HUES6 (cell line): ENCODE measurements around the gene PHKB.

Source experiments
- H3K27ac ChIP-seq: 2 replicates; pipeline ENCODE4 v1.7.0; 2013; ENCODE audit warnings: low read depth, mild to moderate bottlenecking, low read length, inconsistent platforms
- H3K27me3 ChIP-seq: 2 replicates; pipeline ENCODE4 v1.6.1; 2013; ENCODE audit warnings: low read length; ENCODE audit not compliant: control insufficient read depth, insufficient read depth
- H3K36me3 ChIP-seq: 2 replicates; pipeline ENCODE4 v1.6.1; 2013; ENCODE audit warnings: low read length; ENCODE audit not compliant: control insufficient read depth, insufficient read depth
- H3K4me1 ChIP-seq: 2 replicates; pipeline ENCODE4 v1.6.1; 2013; ENCODE audit warnings: low read length; ENCODE audit not compliant: control insufficient read depth, insufficient read depth
- H3K4me3 ChIP-seq: 2 replicates; pipeline ENCODE4 v1.5.1; 2013; ENCODE audit warnings: low read depth, low read length
- H3K9ac ChIP-seq: one replicate; pipeline ENCODE4 v1.6.1; 2013; ENCODE audit warnings: mild to moderate bottlenecking, low read length
- H3K9me3 ChIP-seq: 2 replicates; pipeline ENCODE4 v1.6.1; 2013; ENCODE audit warnings: low read depth, low read length; ENCODE audit not compliant: control insufficient read depth, insufficient read depth

PHKB gene

DNA sequence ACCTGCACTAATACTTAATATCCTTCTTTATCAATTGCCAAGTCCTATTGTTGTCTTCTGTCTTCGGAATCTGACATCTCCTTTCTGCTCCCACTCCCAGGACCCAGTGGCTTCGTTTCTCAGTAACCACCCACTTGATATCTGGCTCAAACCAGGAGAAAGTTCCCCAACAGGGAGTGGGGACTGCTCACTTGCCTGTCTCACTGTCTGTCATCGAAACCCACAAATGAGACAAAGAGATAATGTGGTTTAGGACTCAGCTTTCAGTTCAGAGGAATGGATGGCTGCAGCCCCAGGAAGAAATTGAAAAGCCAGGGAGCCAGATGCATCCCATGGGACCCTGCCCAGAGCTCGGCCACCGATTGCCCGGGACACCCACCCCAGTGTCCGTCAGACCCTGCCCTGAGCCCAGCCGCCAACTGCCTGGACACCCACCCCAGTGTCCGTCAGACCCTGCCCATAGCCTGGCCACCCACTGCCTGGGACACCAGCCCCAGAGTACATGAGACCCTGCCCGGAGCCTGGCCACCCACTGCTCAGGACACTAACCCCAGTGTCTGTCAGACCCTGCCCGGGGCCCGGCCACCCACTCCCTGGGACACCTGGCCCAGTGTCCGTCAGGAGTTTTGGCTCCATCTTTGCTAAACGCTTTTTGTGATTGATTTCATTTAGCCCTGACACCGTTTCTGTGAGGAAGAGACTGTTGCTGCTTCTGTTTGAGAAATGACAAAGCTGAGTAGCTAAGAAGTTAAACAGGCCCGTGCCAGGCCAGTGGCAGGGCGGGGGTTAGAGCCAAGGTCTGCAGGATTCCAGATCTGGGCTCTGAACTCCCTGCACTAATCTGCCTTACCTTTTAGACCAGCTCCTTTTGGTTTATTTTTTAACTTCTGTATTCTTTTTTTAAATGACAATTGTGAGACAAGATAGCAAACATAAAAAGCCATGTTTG, 251.4 kb downstream of the PHKB start:
- H3K27ac ChIP-seq, result no peak overlapping the region
- H3K27me3 ChIP-seq, result no peaks in the 10 kb centered on the region
- H3K4me1 ChIP-seq, result no peaks in the 10 kb centered on the region
- no peak overlapping the region for H3K4me3 ChIP-seq
- no peaks in the 10 kb centered on the region for H3K36me3 ChIP-seq
- no peaks in the 10 kb centered on the region for H3K9me3 ChIP-seq
- no peak overlapping the region for H3K9ac ChIP-seq

DNA sequence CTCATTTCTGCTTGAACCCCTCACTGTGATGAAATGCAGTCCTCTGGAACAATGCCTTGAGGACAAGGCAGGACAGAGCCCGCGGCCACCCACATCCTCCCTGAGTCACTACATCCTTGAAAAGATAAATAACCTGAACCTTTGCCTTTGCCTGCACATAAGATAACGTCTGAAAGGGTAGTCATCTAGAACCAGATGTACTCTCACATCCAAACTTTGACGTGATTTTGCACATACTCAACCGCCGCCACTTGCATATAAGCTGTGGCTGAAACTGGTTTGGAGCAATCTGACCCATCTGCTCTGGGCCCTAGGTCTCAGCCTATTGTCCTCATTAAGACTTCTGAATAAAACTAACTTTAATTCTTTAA, 252.1 kb downstream of the PHKB start:
- Histone ChIP-seq H3K9me3 (no peaks in the 10 kb centered on the region), H3K4me1 (no peaks in the 10 kb centered on the region), H3K9ac (no peak overlapping the region), H3K27me3 (no peaks in the 10 kb centered on the region), H3K27ac (no peak overlapping the region), H3K36me3 (no peaks in the 10 kb centered on the region), H3K4me3 (no peak overlapping the region)

DNA sequence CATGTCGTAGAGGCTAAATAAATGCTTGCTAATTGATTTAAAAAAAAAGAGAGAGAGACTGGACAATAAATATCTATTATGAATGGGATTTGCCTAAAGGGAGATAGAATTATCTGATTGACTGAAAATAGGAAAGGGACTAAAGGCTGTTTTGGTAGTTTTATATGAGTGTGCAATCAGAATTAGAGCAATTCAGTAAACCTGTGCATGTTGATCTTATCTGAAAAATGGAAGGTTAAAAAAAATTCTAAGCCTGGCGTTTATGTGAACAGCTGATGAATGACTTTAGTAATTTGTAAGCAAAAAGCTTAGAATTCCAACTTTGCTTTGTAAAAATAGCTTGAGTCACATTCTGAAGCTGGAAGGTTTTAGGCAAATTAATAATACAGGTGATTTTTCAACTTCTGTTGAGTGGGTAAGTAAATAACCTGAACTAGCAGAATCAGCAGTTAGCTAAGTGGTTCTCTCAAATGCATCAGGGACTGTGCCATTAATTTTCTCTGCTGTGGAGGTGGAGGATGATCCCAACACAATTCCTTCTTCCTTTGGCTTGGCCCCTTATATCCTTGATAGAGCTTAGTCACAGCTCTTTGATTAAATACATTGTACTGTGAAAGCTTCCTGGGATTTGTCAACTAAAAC, 254.4 kb downstream of the PHKB start:
- Histone ChIP-seq H3K27me3 (no peaks in the 10 kb centered on the region), H3K27ac (no peak overlapping the region), H3K9me3 (no peaks in the 10 kb centered on the region), H3K9ac (no peak overlapping the region), H3K4me1 (no peaks in the 10 kb centered on the region), H3K4me3 (no peak overlapping the region), H3K36me3 (no peaks in the 10 kb centered on the region)

DNA sequence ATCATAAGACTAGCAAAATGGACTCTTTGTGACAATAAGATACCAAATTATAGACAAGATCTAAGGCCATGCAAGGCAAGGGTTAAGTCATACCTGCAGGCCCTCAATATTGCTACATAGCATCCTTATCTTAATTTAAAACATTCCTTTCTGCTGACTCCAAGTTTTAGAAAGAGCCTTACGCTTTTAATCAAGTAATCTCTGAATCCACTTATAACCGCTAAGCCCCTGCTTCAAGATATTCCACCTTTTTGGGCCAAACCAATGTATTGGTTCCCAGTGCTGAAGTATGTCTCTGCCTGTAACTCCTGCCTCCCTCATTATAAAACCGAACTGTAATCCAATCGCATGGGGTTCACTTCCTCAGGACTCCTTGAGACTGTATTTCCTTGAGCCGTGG, 255.4 kb downstream of the PHKB start:
- no peak overlapping the region for H3K9ac ChIP-seq

DNA sequence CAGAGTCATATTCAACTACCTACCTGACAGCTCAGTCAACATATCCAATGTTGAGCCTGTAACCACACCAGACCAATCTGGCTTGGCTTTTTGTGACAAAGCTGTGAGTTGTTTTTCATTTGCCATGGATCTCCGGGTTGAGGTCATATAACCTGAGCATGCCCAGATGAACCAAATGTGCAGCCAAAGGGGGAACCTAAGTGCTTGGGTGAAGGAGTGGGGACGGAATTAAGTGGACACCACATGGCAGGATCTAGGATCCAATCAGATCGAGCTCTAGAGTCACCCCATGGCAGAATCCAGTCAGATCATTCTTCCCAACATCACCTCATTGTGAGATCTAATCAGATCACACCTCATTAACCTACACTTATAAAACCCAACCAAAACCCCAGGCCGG, 258.6 kb downstream of the PHKB start:
- Histone ChIP-seq H3K9ac (no peak overlapping the region), H3K27me3 (no peaks in the 10 kb centered on the region), H3K4me1 (no peaks in the 10 kb centered on the region), H3K9me3 (no peaks in the 10 kb centered on the region), H3K36me3 (no peaks in the 10 kb centered on the region), H3K4me3 (no peak overlapping the region), H3K27ac (no peak overlapping the region)

More for the DNA sequence above, 255.4 kb downstream of the PHKB start:
- no peaks in the 10 kb centered on the region for H3K36me3 ChIP-seq
- H3K27me3 ChIP-seq, result no peaks in the 10 kb centered on the region
- H3K4me3 ChIP-seq, result no peak overlapping the region
- no peaks in the 10 kb centered on the region for H3K9me3 ChIP-seq
- no peak overlapping the region for H3K27ac ChIP-seq
- H3K4me1 ChIP-seq, result no peaks in the 10 kb centered on the region

DNA sequence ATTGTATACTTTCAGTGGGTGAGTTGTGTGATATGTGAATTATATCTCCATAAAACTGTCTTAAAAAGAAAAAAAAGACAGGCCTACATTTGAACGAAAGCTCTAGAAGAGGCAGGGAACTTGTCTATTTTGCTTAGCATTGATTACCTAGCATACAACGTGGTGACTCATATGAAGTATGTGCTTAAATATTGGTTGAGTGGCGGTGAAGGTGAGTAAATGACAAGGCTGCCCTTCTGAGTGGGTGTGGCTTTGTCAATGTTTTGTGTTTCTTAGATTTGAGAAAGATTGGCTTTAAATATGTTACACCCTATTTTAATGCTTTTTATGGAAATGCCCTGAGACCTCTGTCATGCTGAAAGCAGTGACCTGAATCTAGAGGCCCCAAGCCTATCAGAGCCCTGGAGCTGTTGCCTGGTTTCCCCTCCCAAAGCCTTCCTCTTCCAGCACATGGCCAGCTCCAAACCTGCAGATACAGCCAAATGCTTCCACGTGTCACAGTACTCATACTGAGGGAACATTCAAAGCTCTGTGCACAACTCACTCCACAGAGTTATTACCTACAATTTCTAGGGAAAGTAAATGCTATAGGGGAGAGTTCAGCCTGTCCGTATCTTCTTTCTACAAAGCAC, 260.0 kb downstream of the PHKB start:
- no peak overlapping the region for H3K4me3 ChIP-seq
- H3K9me3 ChIP-seq, result no peaks in the 10 kb centered on the region
- H3K27ac ChIP-seq, result no peak overlapping the region
- H3K9ac ChIP-seq, result no peak overlapping the region
- no peaks in the 10 kb centered on the region for H3K36me3 ChIP-seq
- no peaks in the 10 kb centered on the region for H3K27me3 ChIP-seq
- H3K4me1 ChIP-seq, result no peaks in the 10 kb centered on the region

DNA sequence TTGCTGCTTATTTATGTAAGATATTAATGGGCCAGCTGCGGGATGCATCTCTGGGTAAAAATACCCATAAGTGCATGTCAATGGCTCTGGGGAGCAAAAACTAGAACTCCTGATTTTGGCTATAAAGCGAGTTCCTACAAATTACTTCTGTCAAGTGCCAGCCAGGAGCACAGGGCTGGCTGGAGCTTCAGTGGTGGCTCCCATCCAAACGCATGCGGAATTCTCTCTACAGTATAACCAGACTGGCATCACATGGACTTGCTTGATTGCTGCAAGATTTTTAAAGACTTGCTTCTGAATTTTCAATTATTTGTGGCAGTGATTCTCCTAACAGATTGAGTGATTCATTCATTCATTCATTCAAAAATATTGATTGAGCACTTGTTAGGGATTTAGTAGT, 260.9 kb downstream of the PHKB start:
- H3K4me3 ChIP-seq, result no peak overlapping the region
- H3K27me3 ChIP-seq, result no peaks in the 10 kb centered on the region
- no peaks in the 10 kb centered on the region for H3K4me1 ChIP-seq
- no peaks in the 10 kb centered on the region for H3K36me3 ChIP-seq
- no peak overlapping the region for H3K27ac ChIP-seq
- H3K9me3 ChIP-seq, result no peaks in the 10 kb centered on the region
- H3K9ac ChIP-seq, result no peak overlapping the region

DNA sequence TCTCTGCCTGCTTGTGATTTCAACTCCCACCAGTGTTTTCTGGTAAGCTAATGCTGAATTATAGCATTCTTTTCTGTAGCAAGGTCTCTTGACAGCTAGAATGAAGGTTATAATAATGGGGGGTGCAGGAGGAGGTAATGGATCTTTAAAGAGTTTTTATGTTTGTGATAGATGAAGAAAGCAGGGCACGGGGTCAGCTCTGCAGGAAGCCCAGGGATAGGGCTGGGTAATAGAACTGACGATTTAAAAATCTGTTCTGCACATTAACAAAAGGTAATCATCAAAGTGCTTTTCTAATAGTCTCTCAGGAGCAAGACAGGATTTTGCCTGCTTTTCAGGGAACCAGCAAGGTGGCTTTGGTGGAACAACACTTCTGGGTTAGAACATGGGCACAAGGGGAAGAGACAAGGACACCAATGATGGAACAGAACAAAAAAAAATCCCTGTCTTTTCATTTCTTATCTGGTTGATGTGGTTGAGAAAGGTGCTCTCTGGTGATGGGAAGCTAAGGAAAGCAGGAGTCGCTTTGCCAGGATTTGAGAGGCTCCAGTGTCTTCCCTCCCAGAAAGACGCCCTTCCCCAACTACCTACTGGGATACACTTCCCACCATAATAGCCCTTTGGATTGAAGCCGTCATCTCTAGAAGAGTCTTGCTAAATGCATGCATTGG, 263.1 kb downstream of the PHKB start:
- Histone ChIP-seq H3K9ac (no peak overlapping the region), H3K4me3 (no peak overlapping the region), H3K4me1 (no peaks in the 10 kb centered on the region), H3K27me3 (no peaks in the 10 kb centered on the region), H3K27ac (no peak overlapping the region), H3K9me3 (no peaks in the 10 kb centered on the region), H3K36me3 (no peaks in the 10 kb centered on the region)

DNA sequence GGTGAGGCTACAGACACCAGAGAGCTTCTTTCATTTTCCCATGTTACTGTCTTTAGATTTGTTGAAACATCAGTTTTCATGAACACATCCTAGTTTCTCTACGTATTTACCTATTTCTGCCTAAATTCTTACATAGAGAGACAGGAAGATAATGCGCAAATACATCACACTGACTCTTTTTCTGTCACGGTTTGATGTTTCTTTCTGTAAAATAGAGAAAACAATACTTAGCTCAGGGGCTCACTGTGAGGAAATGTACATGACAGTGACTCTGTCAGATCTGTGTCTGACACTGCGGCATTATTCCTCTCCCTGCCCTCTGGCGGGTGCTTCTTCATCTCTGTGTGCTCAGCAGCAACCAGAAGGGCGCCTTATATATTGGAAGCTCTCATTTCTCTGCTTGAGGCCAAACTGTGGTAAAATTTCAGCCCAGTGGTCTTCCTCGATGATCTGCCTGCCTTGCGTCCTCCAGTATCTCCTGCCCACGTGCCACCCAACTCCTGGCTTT, 264.1 kb downstream of the PHKB start:
- Histone ChIP-seq H3K27ac (no peak overlapping the region), H3K9me3 (no peaks in the 10 kb centered on the region), H3K4me1 (no peaks in the 10 kb centered on the region), H3K27me3 (no peaks in the 10 kb centered on the region), H3K4me3 (no peak overlapping the region), H3K36me3 (no peaks in the 10 kb centered on the region), H3K9ac (no peak overlapping the region)

DNA sequence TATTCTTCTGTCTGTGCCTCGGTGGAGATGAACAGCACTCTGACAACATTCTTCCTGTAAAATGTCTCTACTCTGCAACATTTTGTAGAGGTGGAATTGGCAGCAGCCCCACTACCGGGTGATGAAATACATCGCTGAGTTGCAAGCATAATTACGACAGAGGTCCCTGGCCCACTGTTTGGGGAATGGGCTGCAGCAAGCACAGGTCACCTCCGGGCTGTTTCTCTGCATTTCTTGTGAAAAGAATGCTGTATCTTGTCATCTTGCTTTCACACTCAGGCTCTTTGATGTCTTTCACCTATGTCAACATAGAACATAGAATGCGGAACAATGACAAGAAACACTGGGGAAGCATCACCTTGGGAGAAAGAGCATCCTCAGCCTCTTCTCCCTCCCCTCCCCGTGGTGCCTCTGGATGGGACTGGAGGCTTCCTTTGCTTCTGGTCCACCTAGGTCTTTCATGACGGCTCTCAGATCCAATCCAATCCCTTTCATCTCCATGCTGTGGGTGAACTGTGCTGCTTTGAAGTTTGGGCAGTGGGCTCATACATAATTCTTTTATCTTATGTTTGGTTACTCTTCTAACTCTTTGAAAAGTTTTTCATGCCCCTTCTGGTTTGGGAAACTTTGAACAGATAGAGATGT, 265.0 kb downstream of the PHKB start:
- Histone ChIP-seq H3K4me1 (no peaks in the 10 kb centered on the region), H3K36me3 (no peaks in the 10 kb centered on the region), H3K27me3 (no peaks in the 10 kb centered on the region), H3K4me3 (no peak overlapping the region), H3K27ac (no peak overlapping the region), H3K9me3 (no peaks in the 10 kb centered on the region), H3K9ac (no peak overlapping the region)
